Measurements from ENCODE around the gene CELF2.

CELF2 gene

DNA sequence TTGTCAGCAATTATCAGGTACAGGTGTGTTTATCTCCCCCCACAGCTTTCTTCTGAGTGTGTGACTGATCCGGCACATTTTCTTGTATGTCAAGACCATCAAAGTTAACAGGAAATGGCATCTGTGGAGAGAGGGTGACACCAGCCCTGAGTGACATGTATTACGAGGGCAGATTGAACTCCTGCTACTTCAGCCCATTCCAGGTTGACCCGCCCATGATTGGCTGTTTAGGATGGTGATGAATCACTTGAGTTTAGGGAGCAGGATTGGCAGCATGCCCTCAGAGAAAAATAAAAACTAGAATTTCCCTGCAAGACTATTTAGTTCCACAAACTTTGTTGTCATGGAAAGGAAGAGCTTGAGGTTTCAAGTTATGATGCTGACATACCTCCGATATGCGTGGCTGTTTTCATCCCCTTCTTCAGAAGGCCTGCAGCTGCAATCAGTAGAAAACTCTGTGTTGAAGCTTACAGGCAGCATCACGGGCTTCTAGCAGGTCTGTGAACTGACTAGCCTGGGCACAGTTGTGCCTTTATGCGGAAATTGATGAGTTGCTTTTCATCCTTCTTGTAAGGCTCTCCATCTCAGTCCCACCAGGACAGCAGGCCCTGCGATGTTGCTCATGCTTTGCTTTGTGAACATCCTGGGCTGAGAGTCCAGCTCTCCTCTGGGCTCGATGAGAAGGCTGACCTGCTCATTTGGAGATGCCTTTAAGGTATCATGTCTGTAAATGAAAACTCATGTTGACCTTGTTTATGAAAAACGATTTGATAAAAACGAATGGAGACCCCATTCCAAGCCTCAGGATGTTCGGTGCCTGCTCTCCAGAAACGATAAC, 8.0 kb upstream of the CELF2 start:
- TF ChIP-seq, protein P1, sequence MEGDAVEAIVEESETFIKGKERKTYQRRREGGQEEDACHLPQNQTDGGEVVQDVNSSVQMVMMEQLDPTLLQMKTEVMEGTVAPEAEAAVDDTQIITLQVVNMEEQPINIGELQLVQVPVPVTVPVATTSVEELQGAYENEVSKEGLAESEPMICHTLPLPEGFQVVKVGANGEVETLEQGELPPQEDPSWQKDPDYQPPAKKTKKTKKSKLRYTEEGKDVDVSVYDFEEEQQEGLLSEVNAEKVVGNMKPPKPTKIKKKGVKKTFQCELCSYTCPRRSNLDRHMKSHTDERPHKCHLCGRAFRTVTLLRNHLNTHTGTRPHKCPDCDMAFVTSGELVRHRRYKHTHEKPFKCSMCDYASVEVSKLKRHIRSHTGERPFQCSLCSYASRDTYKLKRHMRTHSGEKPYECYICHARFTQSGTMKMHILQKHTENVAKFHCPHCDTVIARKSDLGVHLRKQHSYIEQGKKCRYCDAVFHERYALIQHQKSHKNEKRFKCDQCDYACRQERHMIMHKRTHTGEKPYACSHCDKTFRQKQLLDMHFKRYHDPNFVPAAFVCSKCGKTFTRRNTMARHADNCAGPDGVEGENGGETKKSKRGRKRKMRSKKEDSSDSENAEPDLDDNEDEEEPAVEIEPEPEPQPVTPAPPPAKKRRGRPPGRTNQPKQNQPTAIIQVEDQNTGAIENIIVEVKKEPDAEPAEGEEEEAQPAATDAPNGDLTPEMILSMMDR (conservative IDR thresholded peaks at IDR 0.05; ENCODE audit: low read depth), result no peak
- no peak overlapping the region for H3K27ac ChIP-seq
- ChIA-PET POLR2A (ENCODE audit: low non-redundant PET) (no interaction called here), CTCF (no interaction called here)
- DNase-seq (ENCODE audit: low spot score), result peak; percentile 64

DNA sequence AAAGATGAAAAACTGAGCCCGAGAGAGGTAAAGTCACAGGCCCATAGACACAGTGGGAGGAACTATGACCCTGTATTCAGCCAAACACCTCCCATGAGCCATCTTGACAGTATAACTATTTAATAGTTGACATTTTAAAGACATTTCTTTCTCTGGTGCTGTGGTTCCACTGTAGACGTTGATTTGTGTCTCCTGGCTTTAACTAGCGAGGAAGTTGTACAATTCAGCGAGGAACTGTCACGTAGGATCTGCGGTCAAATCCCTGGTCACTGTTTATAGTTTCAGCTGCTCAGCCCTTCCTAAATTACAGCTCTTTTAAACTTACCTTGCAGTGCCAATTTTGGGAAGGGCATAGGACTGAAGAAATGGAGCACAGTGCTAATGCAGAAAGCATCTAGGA, 7.1 kb upstream of the CELF2 start:
- ChIA-PET CTCF (interaction anchor here (0.7 kb wide), 1 partner anchor 25 kb away, joined by 3 read pairs; no protein-coding TSS in a partner anchor), POLR2A (ENCODE audit: low non-redundant PET) (no interaction called here)
- no peak overlapping the region for H3K27ac ChIP-seq
- no peak for DNase-seq (ENCODE audit: low spot score)
- TF ChIP-seq, protein P1 (conservative IDR thresholded peaks at IDR 0.05; ENCODE audit: low read depth), result no peak

DNA sequence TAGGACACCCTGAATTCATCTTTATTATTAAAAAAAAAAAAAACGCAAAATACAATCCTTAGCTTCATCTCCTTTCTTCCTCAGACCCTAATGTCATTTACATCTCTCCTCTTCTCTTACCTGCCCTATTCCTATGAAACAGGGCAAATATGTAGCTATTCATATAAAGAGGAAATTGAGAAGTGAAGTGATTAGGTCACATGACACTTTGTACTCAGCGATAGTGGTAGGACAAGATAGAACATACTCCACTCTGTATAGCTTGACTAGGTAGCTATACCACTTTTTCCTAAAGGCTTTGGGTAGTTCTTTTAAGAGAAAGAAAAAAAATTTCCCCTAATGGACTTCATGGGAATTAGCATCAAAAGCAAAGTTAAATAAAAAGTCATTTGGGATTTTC, 6.2 kb upstream of the CELF2 start:
- TF ChIP-seq, protein P1 (conservative IDR thresholded peaks at IDR 0.05; ENCODE audit: low read depth), result no peak
- H3K27ac ChIP-seq, result no peak overlapping the region
- POLR2A ChIA-PET (ENCODE audit: low non-redundant PET), result no interaction called here
- CTCF ChIA-PET, result no interaction called here
- DNase-seq (ENCODE audit: low spot score), result no peak

DNA sequence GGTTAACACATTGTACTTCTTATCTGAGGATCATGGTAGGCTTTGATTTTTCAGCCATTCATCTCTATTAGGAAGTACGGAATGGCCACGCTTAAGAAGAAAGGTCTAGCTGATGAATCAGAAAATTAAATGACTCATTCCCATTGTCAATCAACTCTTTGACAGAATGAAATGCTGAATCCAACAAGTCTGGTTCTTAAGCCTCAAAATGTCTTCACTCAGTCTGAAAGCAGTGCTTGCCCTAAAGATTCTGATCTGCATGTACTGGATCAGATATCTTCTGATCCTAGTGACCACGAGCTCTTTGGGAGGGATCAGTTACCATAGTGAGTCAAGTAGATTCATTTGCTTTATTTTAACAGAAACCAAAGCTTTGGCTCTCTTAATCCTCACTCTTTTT, 5.7 kb upstream of the CELF2 start:
- ChIA-PET CTCF (interaction anchor here (0.7 kb wide), 1 partner anchor 25 kb away, joined by 3 read pairs; no protein-coding TSS in a partner anchor), POLR2A (ENCODE audit: low non-redundant PET) (no interaction called here)

DNA sequence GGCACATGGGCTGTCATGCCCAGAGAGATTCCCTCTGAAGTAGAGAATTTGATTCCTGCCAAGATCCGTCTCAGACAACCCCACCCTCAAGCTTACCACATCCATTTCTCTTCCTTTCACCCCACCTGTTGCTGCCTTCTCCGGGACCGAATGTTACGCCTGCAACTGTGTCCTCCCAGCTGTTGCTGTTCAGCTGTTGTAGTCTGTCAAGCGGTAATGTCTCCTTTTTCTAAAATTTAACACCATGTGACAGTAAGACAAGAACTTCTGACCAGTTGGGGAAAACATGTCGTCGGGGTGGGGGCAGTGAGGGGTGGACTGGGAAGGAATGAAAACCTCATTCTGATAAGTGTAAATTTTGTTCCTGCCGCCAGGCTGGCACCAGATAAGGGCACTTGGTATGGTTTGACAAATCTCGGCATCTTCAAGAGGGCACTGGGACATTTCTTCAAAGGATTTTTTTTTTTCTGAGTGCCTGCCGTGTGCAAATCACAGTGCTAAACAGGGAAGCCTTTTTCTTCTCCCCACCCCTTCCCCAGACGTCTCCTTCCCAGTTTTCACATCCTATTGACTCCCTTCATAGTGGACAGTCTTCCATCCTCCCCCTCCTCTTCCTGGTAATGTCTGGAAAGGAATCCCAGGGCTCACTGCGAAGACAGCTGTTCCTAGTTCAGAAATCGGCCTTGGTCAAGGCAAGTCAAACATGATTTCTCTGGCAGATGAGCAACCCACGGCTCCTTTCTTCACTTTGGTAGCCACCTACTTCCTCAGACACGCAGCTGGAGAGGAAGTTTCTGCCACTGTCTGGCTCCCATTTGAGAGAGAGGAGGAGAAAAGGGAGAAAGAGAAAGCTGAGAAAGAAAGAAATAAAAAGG, 5.0 kb upstream of the CELF2 start:
- POLR2A ChIA-PET (ENCODE audit: low non-redundant PET), result no interaction called here
- CTCF ChIA-PET, result interaction anchor here (0.7 kb wide), 1 partner anchor 24 kb away, joined by 3 read pairs; no protein-coding TSS in a partner anchor
- TF ChIP-seq, protein P1 (conservative IDR thresholded peaks at IDR 0.05; ENCODE audit: low read depth), result no peak
- no peak overlapping the region for H3K27ac ChIP-seq
- DNase-seq (ENCODE audit: low spot score), result no peak

More for the DNA sequence above, 5.7 kb upstream of the CELF2 start:
- TF ChIP-seq, protein P1 (conservative IDR thresholded peaks at IDR 0.05; ENCODE audit: low read depth), result no peak
- no peak overlapping the region for H3K27ac ChIP-seq
- DNase-seq (ENCODE audit: low spot score), result peak; percentile 62

DNA sequence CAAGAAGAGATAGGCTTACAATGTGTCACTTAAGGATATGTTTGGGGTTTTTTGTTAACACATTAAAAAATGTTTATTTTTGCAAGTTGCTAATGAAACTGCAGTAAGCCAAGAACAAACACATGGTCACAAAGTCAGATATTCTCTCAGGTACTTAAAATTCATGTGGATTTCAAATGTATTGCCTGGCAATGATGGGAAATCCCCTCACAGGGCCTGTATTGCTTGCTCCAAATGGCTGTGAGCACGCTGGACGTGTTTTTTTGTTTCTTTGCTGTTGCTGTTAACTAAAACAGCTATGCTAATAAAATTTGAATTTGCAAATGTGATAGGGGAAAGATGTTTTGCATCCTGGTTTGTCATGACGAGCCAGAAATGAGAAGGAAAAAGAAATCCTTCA, 3.8 kb upstream of the CELF2 start:
- POLR2A ChIA-PET (ENCODE audit: low non-redundant PET), result no interaction called here
- TF ChIP-seq, protein P1 (conservative IDR thresholded peaks at IDR 0.05; ENCODE audit: low read depth), result no peak
- CTCF ChIA-PET, result no interaction called here
- DNase-seq (ENCODE audit: low spot score), result no peak
- no peak overlapping the region for H3K27ac ChIP-seq

Measured in RWPE1 (cell line).